ENCODE data around the gene ATG7.
"Not testable (repeated sequence)": the region's sequence is repeated elsewhere in the genome, so short reads cannot be mapped to it uniquely, and the experiment has no call there.

Gene ATG7

GRCh38 chr3:11470031-11470853 lies 198.0 kb downstream of the ATG7 start:
- DNase-seq (ENCODE audit: low read depth, low spot score): no peak
- H3K4me3 ChIP-seq (ENCODE audit: low read length): no peak overlapping the region

- no peak for DNase-seq (ENCODE audit: low read depth, low spot score)
Observed at GRCh38 chr3:11475324-11475723, 203.1 kb downstream of the ATG7 start.

GRCh38 chr3:11476735-11477144 lies 204.5 kb downstream of the ATG7 start:
- DNase-seq (ENCODE audit: low read depth, low spot score): no peak

More at GRCh38 chr3:11475324-11475723, 203.1 kb downstream of the ATG7 start:
- no peak overlapping the region for H3K4me3 ChIP-seq (ENCODE audit: low read length)

GRCh38 chr3:11477407-11477911 lies 205.3 kb downstream of the ATG7 start:
- H3K4me3 ChIP-seq (ENCODE audit: low read length): no peak overlapping the region
- DNase-seq (ENCODE audit: low read depth, low spot score): no peak

More at GRCh38 chr3:11476735-11477144, 204.5 kb downstream of the ATG7 start:
- no peak overlapping the region for H3K4me3 ChIP-seq (ENCODE audit: low read length)

- DNase-seq (ENCODE audit: low read depth, low spot score): no peak
- H3K4me3 ChIP-seq (ENCODE audit: low read length): no peak overlapping the region
Observed at GRCh38 chr3:11478167-11478566, 206.0 kb downstream of the ATG7 start.

GRCh38 chr3:11479221-11479620 lies 207.0 kb downstream of the ATG7 start:
- no peak for DNase-seq (ENCODE audit: low read depth, low spot score)
- no peak overlapping the region for H3K4me3 ChIP-seq (ENCODE audit: low read length)

GRCh38 chr3:11480663-11481298 lies 208.6 kb downstream of the ATG7 start:
- DNase-seq (ENCODE audit: low read depth, low spot score): no peak

GRCh38 chr3:11481556-11481955 lies 209.4 kb downstream of the ATG7 start:
- no peak for DNase-seq (ENCODE audit: low read depth, low spot score)
- no peak overlapping the region for H3K4me3 ChIP-seq (ENCODE audit: low read length)

More at GRCh38 chr3:11480663-11481298, 208.6 kb downstream of the ATG7 start:
- H3K4me3 ChIP-seq (ENCODE audit: low read length): no peak overlapping the region

GRCh38 chr3:11482021-11482420 lies 209.8 kb downstream of the ATG7 start:
- no peak overlapping the region for H3K4me3 ChIP-seq (ENCODE audit: low read length)
- DNase-seq (ENCODE audit: low read depth, low spot score): no peak

- not testable (repeated sequence) for H3K4me3 ChIP-seq (ENCODE audit: low read length); DNase-seq (ENCODE audit: low read depth, low spot score)
Observed at GRCh38 chr3:11488356-11488755, 216.2 kb downstream of the ATG7 start.

GRCh38 chr3:11494131-11494916 lies 222.1 kb downstream of the ATG7 start:
- no peak for DNase-seq (ENCODE audit: low read depth, low spot score)

GRCh38 chr3:11495948-11496557 lies 223.9 kb downstream of the ATG7 start:
- DNase-seq (ENCODE audit: low read depth, low spot score): no peak
- no peak overlapping the region for H3K4me3 ChIP-seq (ENCODE audit: low read length)

More at GRCh38 chr3:11494131-11494916, 222.1 kb downstream of the ATG7 start:
- H3K4me3 ChIP-seq (ENCODE audit: low read length): no peak overlapping the region

GRCh38 chr3:11498177-11498576 lies 226.0 kb downstream of the ATG7 start:
- no peak for DNase-seq (ENCODE audit: low read depth, low spot score)

GRCh38 chr3:11498646-11499045 lies 226.4 kb downstream of the ATG7 start:
- H3K4me3 ChIP-seq (ENCODE audit: low read length): no peak overlapping the region
- DNase-seq (ENCODE audit: low read depth, low spot score): no peak

More at GRCh38 chr3:11498177-11498576, 226.0 kb downstream of the ATG7 start:
- H3K4me3 ChIP-seq (ENCODE audit: low read length): no peak overlapping the region

GRCh38 chr3:11499144-11499543 lies 226.9 kb downstream of the ATG7 start:
- DNase-seq (ENCODE audit: low read depth, low spot score): no peak
- no peak overlapping the region for H3K4me3 ChIP-seq (ENCODE audit: low read length)

- DNase-seq (ENCODE audit: low read depth, low spot score); H3K4me3 ChIP-seq (ENCODE audit: low read length): not testable (repeated sequence)
Observed at GRCh38 chr3:11502413-11502812, 230.2 kb downstream of the ATG7 start.

GRCh38 chr3:11507719-11508118 lies 235.5 kb downstream of the ATG7 start:
- DNase-seq (ENCODE audit: low read depth, low spot score): no peak

GRCh38 chr3:11508346-11509172 lies 236.4 kb downstream of the ATG7 start:
- no peak overlapping the region for H3K4me3 ChIP-seq (ENCODE audit: low read length)
- DNase-seq (ENCODE audit: low read depth, low spot score): no peak

More at GRCh38 chr3:11507719-11508118, 235.5 kb downstream of the ATG7 start:
- H3K4me3 ChIP-seq (ENCODE audit: low read length): no peak overlapping the region
